ENCODE results near the gene INSM1. TPM values are rescaled to one million over a fixed set of nuclear protein-coding genes. Genes with fewer than 3 reads are reported as not detected.
"Not testable (repeated sequence)": the region's sequence is repeated elsewhere in the genome, so short reads cannot be mapped to it uniquely, and the experiment has no call there.

The INSM1 gene
- polyA plus RNA-seq, 1 donor (not counting 4 experiments of a cell fraction or from before 2014, with no cell fraction given) = not detected

DNA sequence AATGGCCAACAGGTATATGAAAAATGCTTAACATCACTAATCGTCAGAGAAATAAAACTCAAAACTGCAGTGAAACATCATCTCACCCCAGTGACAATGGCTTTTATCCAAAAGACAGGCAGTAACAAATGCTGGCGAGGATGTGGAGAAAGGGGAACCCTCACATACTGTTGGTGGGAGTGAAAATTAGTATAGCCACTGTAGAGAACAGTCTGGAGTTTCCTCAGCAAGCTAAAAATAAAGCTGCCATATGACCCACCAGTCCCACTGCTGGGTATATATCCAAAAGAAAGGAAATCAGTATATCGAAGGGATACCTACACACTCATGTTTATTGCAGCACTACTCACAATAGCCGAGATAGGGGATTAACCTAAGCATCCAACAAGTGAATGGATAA, 23.4 kb upstream of the INSM1 start:
- dilution Hi-C loops (cut with MboI; ENCODE audit: extremely low pct_ligation_motif_present, low sequenced_read_pairs) = no loop called here
- H4K20me1 ChIP-seq (ENCODE audit: control insufficient read depth, extremely low read depth, insufficient read depth, low read length) = no peaks in the 10 kb centered on the region
- no peak overlapping the region for H3K27ac ChIP-seq (ENCODE audit: control insufficient read depth, insufficient read depth, low read length)
- TF ChIP-seq, protein P1, sequence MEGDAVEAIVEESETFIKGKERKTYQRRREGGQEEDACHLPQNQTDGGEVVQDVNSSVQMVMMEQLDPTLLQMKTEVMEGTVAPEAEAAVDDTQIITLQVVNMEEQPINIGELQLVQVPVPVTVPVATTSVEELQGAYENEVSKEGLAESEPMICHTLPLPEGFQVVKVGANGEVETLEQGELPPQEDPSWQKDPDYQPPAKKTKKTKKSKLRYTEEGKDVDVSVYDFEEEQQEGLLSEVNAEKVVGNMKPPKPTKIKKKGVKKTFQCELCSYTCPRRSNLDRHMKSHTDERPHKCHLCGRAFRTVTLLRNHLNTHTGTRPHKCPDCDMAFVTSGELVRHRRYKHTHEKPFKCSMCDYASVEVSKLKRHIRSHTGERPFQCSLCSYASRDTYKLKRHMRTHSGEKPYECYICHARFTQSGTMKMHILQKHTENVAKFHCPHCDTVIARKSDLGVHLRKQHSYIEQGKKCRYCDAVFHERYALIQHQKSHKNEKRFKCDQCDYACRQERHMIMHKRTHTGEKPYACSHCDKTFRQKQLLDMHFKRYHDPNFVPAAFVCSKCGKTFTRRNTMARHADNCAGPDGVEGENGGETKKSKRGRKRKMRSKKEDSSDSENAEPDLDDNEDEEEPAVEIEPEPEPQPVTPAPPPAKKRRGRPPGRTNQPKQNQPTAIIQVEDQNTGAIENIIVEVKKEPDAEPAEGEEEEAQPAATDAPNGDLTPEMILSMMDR (optimal IDR thresholded peaks at IDR 0.05 in 1 of 3, IDR thresholded peaks at IDR 0.05 in 1 of 3, conservative IDR thresholded peaks at IDR 0.05 in 1 of 3; ENCODE audit: extremely low read depth in 1 of 3, insufficient read depth in 2 of 3, low read length in 3 of 3) = no peak
- no peak for TF ChIP-seq EZH2 (IDR thresholded peaks at IDR 0.05; ENCODE audit: low read length)
- no peaks in the 10 kb centered on the region for H3K9me1 ChIP-seq (ENCODE audit: control insufficient read depth, extremely low read depth, insufficient read depth, low read length)
- no peak overlapping the region for H3K4me3 ChIP-seq (ENCODE audit: control insufficient read depth in 2 of 3, extremely low read depth in 1 of 3, insufficient read depth in 2 of 3, low read depth in 1 of 3, low read length in 3 of 3)
- no peaks in the 10 kb centered on the region for H3K79me2 ChIP-seq (ENCODE audit: control insufficient read depth, insufficient read depth, low read length)
- no peaks in the 10 kb centered on the region for H3K4me1 ChIP-seq (ENCODE audit: control insufficient read depth, extremely low read depth, insufficient read depth, low read length)
- H3K9me3 ChIP-seq (ENCODE audit: control insufficient read depth, low read depth, low read length) = no peaks in the 10 kb centered on the region
- no peaks in the 10 kb centered on the region for H3K36me3 ChIP-seq (ENCODE audit: control insufficient read depth in 2 of 2, extremely low read depth in 1 of 2, insufficient read depth in 2 of 2, low read length in 2 of 2)
- no peak overlapping the region for H3K9ac ChIP-seq (ENCODE audit: control insufficient read depth, extremely low read depth, insufficient read depth, low read length)
- H3K4me2 ChIP-seq (ENCODE audit: control insufficient read depth, extremely low read depth, insufficient read depth, low read depth, low read length) = no peak overlapping the region
- DNase-seq (ENCODE audit: low read depth, low spot score) = no peak
- FAIRE-seq = no peak
- no peaks in the 10 kb centered on the region for H3K27me3 ChIP-seq (ENCODE audit: control insufficient read depth, extremely low read depth, insufficient read depth, low read length)
- H2AFZ ChIP-seq (ENCODE audit: control insufficient read depth, low read length) = no peak overlapping the region

DNA sequence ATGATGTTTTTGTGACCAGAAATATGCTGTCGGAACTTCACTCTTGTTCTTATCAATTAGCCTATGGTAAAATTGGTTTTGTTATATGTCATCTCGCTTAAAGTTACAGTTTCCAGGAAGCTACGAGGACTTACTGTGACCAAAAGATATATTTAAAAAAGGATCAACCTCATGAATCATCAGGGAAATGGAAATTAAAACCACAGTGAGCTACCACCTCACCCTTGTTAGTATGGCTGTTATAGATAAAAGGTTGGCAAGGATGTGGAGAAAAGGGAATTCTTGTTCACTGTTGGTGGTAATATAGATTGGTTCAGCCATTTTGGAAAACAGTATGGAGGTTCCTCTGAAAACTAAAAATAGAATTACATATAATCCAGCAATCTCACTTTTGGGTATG, 14.3 kb upstream of the INSM1 start:
- no peak for TF ChIP-seq EZH2 (IDR thresholded peaks at IDR 0.05; ENCODE audit: low read length)
- TF ChIP-seq, protein P1 (optimal IDR thresholded peaks at IDR 0.05 in 1 of 3, IDR thresholded peaks at IDR 0.05 in 1 of 3, conservative IDR thresholded peaks at IDR 0.05 in 1 of 3; ENCODE audit: extremely low read depth in 1 of 3, insufficient read depth in 2 of 3, low read length in 3 of 3) = no peak
- H4K20me1 ChIP-seq (ENCODE audit: control insufficient read depth, extremely low read depth, insufficient read depth, low read length) = no peaks in the 10 kb centered on the region
- FAIRE-seq = no peak

DNA sequence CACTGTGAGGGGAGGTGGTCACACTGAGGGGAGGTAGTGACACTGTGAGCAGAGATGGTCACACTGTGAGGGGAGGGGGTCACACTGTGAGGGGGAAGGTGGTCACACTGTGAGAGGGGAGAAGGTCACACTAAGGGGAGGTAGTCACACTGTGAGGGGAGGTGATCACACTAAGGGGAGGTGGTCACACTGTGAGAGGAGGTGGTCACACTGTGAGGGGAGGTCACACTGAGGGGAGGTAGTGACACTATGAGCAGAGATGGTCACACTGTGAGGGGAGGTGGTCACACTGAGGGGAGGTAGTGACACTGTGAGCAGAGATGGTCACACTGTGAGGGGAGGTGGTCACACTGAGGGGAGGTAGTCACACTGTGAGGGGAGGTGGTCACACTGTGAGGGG, 12.4 kb upstream of the INSM1 start:
- H4K20me1 ChIP-seq (ENCODE audit: control insufficient read depth, extremely low read depth, insufficient read depth, low read length); H2AFZ ChIP-seq (ENCODE audit: control insufficient read depth, low read length); H3K4me3 ChIP-seq (ENCODE audit: control insufficient read depth in 2 of 3, extremely low read depth in 1 of 3, insufficient read depth in 2 of 3, low read depth in 1 of 3, low read length in 3 of 3); H3K9me1 ChIP-seq (ENCODE audit: control insufficient read depth, extremely low read depth, insufficient read depth, low read length); H3K27me3 ChIP-seq (ENCODE audit: control insufficient read depth, extremely low read depth, insufficient read depth, low read length); FAIRE-seq; H3K9me3 ChIP-seq (ENCODE audit: control insufficient read depth, low read depth, low read length); DNase-seq (ENCODE audit: low read depth, low spot score); H3K4me1 ChIP-seq (ENCODE audit: control insufficient read depth, extremely low read depth, insufficient read depth, low read length); H3K4me2 ChIP-seq (ENCODE audit: control insufficient read depth, extremely low read depth, insufficient read depth, low read depth, low read length); H3K9ac ChIP-seq (ENCODE audit: control insufficient read depth, extremely low read depth, insufficient read depth, low read length); dilution Hi-C loops (cut with MboI; ENCODE audit: extremely low pct_ligation_motif_present, low sequenced_read_pairs); H3K36me3 ChIP-seq (ENCODE audit: control insufficient read depth in 2 of 2, extremely low read depth in 1 of 2, insufficient read depth in 2 of 2, low read length in 2 of 2); H3K27ac ChIP-seq (ENCODE audit: control insufficient read depth, insufficient read depth, low read length); H3K79me2 ChIP-seq (ENCODE audit: control insufficient read depth, insufficient read depth, low read length): not testable (repeated sequence)

More for the DNA sequence above, 14.3 kb upstream of the INSM1 start:
- Histone ChIP-seq H3K9me1 (ENCODE audit: control insufficient read depth, extremely low read depth, insufficient read depth, low read length) (no peaks in the 10 kb centered on the region), H3K27ac (ENCODE audit: control insufficient read depth, insufficient read depth, low read length) (no peak overlapping the region), H2AFZ (ENCODE audit: control insufficient read depth, low read length) (no peak overlapping the region), H3K4me3 (ENCODE audit: control insufficient read depth in 2 of 3, extremely low read depth in 1 of 3, insufficient read depth in 2 of 3, low read depth in 1 of 3, low read length in 3 of 3) (no peak overlapping the region), H3K4me1 (ENCODE audit: control insufficient read depth, extremely low read depth, insufficient read depth, low read length) (no peaks in the 10 kb centered on the region), H3K9ac (ENCODE audit: control insufficient read depth, extremely low read depth, insufficient read depth, low read length) (no peak overlapping the region), H3K79me2 (ENCODE audit: control insufficient read depth, insufficient read depth, low read length) (no peaks in the 10 kb centered on the region), H3K36me3 (ENCODE audit: control insufficient read depth in 2 of 2, extremely low read depth in 1 of 2, insufficient read depth in 2 of 2, low read length in 2 of 2) (no peaks in the 10 kb centered on the region), H3K4me2 (ENCODE audit: control insufficient read depth, extremely low read depth, insufficient read depth, low read depth, low read length) (no peak overlapping the region), H3K9me3 (ENCODE audit: control insufficient read depth, low read depth, low read length) (no peaks in the 10 kb centered on the region), H3K27me3 (ENCODE audit: control insufficient read depth, extremely low read depth, insufficient read depth, low read length) (no peaks in the 10 kb centered on the region)
- dilution Hi-C loops (cut with MboI; ENCODE audit: extremely low pct_ligation_motif_present, low sequenced_read_pairs) = no loop called here
- DNase-seq (ENCODE audit: low read depth, low spot score) = no peak
